HG03175 (cell line): ENCODE results near the gene AFF2.
"Not testable (repeated sequence)": the region's sequence is repeated elsewhere in the genome, so short reads cannot be mapped to it uniquely, and the experiment has no call there.

Experiments
- ATAC-seq: cut with Tn5 transposase; IDR thresholded peaks from one replicate; pipeline ENCODE4 v1.9.1; 2021; ENCODE audit warnings: mild to moderate bottlenecking, moderate library complexity; ENCODE audit not compliant: unreplicated experiment

AFF2 gene

GRCh38 chrX:148629434-148629833, 129.0 kb downstream of the AFF2 start:
- ATAC-seq = no peak

DNA sequence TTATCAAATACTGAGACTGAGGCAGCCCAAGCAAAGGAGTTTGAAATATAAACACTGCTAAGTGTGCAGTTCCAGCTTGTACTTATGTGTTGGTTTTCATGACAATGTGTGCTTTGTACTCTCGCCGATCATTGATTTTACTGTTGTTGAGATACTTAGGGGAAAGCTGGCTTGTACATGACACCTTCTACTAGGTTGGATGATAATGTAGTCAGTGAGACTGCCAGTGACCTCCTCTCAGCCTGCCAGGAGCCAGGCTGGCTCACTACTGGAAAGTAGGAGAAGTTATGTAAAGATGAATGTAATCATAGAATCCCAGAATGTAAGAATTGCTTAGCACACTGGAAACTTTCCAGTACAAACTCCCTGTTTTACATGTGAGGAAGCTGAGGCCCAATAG, 132.0 kb downstream of the AFF2 start:
- ATAC-seq = no peak

DNA sequence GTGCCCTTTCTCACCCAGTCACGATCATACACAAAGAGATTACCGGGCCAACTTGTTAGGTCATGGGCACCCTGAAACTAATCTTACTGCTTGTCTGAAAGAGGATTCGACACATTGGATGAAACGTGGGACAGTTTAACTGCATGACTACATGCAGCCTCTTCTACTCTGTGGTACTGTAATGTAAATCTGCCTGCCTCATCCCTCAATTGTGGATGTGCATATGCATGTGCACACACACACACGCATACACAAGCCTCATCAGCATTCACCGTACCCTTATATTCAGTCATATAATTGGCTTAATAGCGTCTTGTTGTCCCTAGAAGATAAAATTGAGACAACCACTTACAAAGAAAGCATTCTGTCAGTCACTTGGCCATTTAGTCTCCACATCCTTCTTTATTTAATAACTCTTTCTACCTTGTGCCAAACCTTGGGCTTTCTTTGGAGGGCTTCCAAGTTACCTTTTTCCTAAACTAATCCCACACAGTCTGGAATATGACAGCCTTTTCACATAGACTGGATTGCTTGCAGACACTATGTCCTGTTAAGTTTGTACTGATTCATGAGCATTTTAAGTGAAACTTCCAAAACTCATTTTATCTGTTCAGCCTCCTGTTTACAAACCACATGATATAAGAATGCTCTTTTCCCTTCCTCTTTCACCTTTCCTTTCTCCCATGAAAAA, 132.9 kb downstream of the AFF2 start:
- ATAC-seq = no peak

DNA sequence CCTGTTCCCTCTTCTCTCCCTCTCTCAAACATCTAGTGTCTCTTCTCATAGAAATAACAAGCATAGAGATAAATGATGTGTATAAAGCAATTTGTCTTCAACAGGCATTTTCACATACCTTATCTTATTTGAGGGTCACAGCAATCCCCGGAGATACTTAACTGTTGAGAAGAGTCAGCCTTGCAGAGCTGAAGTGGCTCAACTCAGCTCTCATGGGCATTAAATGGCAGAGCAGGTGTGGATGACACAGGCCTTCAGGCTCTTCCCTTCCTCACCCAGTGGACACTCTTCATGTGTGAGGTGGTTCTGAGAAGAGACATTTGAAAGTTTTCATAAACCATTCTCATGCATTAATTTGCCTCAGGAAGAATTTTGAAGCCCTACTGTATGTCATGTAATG, 134.2 kb downstream of the AFF2 start:
- no peak for ATAC-seq

DNA sequence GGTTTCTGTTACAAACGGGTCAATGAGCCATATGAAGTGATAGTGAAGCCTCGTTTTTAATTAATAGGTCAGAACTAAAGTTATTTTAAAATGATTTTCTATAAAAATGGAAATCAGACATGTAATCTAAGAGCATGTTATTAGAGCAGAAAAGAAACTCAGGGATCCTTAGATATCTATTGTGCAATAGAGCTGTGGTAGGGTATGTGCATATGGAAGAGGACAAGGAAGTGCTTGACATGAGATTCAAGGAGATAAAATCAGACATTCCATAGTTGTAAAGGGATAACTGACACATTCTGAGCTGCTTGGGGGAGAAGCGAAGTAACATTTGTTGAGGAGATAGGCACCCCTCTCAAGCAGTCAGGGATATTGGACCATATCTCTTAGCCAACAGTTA, 143.0 kb downstream of the AFF2 start:
- ATAC-seq = no peak

DNA sequence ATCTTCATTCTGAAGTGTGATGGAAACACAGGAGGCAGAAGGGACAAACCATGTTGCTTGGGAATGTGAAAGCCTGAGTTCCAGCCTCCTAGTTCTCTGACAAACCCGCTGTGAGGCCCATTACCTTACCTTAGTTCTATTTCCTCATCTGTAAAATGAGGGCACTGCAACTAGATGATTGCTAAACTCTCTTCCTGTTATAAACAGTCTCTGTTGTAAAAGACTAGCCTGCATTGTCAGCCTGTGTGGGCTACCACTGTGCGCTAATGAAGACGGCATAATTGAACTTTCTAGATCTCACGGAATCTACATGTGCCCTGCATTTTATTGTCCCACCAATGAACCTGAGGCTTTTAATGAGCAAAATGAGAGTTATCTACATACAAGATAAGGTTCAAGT, 147.2 kb downstream of the AFF2 start:
- ATAC-seq = no peak

- ATAC-seq = no peak
These were observed 148.9 kb downstream of the AFF2 start for GRCh38 chrX:148649145-148649795.

- no peak for ATAC-seq
These were observed 157.8 kb downstream of the AFF2 start for GRCh38 chrX:148658115-148658730.

GRCh38 chrX:148659481-148659880, 159.1 kb downstream of the AFF2 start:
- ATAC-seq = no peak

- no peak for ATAC-seq
These were observed 160.6 kb downstream of the AFF2 start for GRCh38 chrX:148661035-148661434.

DNA sequence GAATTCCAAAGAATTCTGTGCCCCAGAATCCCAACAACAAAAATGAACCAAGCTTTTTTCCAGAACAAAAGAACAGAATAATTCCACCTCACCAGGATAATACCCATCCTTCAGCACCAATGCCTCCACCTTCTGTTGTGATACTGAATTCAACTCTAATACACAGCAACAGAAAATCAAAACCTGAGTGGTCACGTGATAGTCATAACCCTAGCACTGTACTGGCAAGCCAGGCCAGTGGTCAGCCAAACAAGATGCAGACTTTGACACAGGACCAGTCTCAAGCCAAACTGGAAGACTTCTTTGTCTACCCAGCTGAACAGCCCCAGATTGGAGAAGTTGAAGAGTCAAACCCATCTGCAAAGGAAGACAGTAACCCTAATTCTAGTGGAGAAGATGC, 161.6 kb downstream of the AFF2 start:
- ATAC-seq = no peak

- no peak for ATAC-seq
These were observed 163.8 kb downstream of the AFF2 start for GRCh38 chrX:148664171-148664570.

- ATAC-seq = no peak
These were observed 164.6 kb downstream of the AFF2 start for GRCh38 chrX:148664995-148665394.

DNA sequence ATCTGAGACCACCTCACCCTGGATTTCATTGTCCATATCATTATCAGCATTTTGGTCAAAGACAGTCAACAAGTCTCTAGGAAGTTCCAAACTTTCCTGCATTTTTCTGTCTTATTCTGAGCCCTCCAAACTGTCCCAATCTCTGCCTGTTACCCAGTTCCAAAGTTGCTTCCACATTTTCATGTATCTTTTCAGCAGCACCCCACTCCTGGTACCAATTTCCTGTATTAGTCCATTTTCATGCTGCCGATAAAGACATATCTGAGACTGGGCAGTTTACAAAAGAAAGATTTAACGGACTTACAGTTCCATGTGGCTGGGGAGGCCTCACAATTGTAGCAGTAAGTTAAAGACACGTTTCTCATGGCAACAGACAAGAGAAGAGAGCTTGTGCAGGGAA, 168.8 kb downstream of the AFF2 start:
- not testable (repeated sequence) for ATAC-seq

GRCh38 chrX:148670277-148670676, 169.9 kb downstream of the AFF2 start:
- ATAC-seq = no peak

DNA sequence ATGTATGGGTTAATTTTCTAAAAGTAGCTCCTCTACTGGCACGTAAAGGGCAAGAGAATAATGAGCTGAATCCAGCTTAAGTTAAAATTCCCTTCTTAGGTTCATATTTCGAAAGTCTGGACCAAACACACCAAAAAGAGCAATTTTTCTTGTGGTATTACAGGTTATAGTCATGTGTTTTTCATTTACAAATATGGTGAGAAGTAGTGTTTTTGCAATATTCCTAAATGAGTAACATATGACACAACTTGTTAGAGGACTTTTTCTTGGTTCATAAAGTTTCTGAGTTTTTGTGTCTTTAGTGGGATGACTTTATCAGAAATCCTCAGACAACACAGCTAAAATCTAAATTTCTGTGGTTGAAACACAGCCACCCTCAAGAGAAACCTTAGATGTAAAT, 172.1 kb downstream of the AFF2 start:
- ATAC-seq = no peak

GRCh38 chrX:148681605-148682004, 181.2 kb downstream of the AFF2 start:
- ATAC-seq = no peak

GRCh38 chrX:148682206-148682605, 181.8 kb downstream of the AFF2 start:
- no peak for ATAC-seq

- no peak for ATAC-seq
These were observed 191.0 kb downstream of the AFF2 start for GRCh38 chrX:148691456-148691855.

DNA sequence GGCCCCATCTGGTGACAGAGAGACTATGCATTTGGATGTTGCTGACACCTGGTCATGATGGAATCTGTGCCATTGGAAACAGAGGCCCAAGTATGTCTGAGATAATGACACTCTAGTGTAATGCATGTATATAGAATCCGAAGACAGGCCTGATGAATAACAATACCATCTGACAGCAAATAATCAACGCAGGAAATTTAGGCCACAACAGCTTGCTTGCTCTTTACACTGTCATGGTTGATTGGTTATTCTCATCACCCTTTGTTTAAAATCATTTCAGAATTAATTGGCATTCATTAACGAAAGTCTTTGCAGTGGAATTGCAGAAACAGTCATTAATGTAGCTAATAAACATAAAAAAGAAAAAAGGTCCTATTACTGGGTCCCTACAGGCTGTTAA, 194.8 kb downstream of the AFF2 start:
- no peak for ATAC-seq

DNA sequence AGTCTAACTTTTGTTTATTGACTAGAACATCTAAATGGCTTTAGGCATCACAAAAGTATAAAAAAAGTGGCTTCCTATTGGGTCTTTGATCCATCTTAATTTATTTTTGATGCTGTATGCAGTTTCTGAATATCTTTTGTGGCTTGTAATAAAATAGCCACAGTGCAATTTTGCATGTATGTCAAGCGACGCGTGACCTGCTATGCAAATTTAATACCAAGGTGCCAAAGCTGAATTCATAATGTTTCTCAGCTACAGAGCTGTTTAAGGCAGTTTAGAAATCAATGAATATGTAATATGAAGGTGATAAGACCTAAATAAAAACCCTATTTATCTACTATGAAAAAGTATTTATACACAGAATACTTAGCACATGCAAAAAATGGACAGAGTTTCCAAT, 197.8 kb downstream of the AFF2 start:
- ATAC-seq = no peak

DNA sequence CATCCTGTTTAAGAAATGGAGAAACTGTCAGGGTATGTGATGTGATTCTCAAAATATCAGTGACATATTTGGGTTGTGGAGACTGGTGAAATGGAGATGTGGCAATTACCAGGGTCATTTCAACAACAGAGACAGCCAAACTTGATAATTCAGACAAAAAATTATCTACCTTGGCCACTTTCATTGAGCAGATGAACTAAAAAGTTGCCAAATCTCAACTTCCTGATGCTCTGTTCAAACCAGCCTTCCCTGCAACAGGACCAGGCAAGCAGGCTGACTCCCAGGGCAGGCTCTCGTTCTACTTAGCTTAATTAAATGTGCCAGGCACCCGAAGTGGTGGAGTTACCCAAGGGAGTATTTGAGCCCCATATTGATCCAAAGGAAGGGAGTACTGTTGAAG, 199.6 kb downstream of the AFF2 start:
- ATAC-seq = no peak
